CD4-positive, alpha-beta memory T cell (primary cell): ENCODE measurements around the gene FGF10. TPM values are rescaled to one million over a fixed set of nuclear protein-coding genes. Genes with fewer than 3 reads are reported as not detected.

Source experiments
- CTCF ChIA-PET: fragments of 350-600 bp; sonication (Branson Sonifier 250); formaldehyde crosslinking; loops from one replicate; lab custom pipeline; 2021; ENCODE audit warnings: inconsistent platforms; ENCODE audit not compliant: partially characterized antibody; lab: Charles Lee
- POLR2A ChIA-PET: fragments of 350-600 bp; sonication (Branson Sonifier 250); formaldehyde crosslinking; loops from one replicate; lab custom pipeline; 2021; ENCODE audit not compliant: partially characterized antibody; lab: Charles Lee
- DNase-seq, 5 donors: peaks; one replicate each; pipeline versions ENCODE4 v3.0.0 to v3.0.0-alpha.2; 2020 to 2022; ENCODE audit warnings: mixed read lengths in 1 of 5
- H3K27ac ChIP-seq: one replicate; pipeline ENCODE4 v1.7.0; 2013; ENCODE audit warnings: low read depth, low read length
- H3K27me3 ChIP-seq: 2 replicates; pipeline ENCODE4 v1.7.0; 2013; ENCODE audit warnings: mild to moderate bottlenecking, low read length, moderate library complexity; ENCODE audit not compliant: insufficient read depth
- H3K36me3 ChIP-seq: 2 replicates; pipeline ENCODE4 v1.7.0; 2013; ENCODE audit warnings: mild to moderate bottlenecking, low read length, moderate library complexity; ENCODE audit not compliant: insufficient read depth
- H3K4me1 ChIP-seq: 2 replicates; pipeline ENCODE4 v1.7.0; 2013; ENCODE audit warnings: mild to moderate bottlenecking, low read length, moderate library complexity; ENCODE audit not compliant: insufficient read depth
- H3K4me3 ChIP-seq, 2 donors: one replicate each; pipeline ENCODE4 v1.7.0; 2013; ENCODE audit warnings: low read length in 2 of 2, mild to moderate bottlenecking in 1 of 2
- H3K9me3 ChIP-seq, 2 donors: one replicate each; pipeline ENCODE4 v1.7.0; 2013; ENCODE audit warnings: low read length in 2 of 2, control low read depth in 1 of 2; ENCODE audit not compliant: control insufficient read depth in 1 of 2
- H3K27ac Mint-ChIP-seq, 7 donors: one replicate each; pipeline ENCODE4 v1.8.0; 2020 to 2021; ENCODE audit warnings: mixed read lengths in 7 of 7, mild to moderate bottlenecking in 6 of 7, inconsistent platforms in 3 of 7, moderate library complexity in 3 of 7
- H3K27me3 Mint-ChIP-seq, 2 donors: one replicate each; pipeline ENCODE4 v1.8.0; 2020 to 2021; ENCODE audit warnings: mixed read lengths in 2 of 2
- H3K36me3 Mint-ChIP-seq, 2 donors: one replicate each; pipeline ENCODE4 v1.8.0; 2020 to 2021; ENCODE audit warnings: mixed read lengths in 2 of 2, inconsistent platforms in 1 of 2, mild to moderate bottlenecking in 1 of 2
- H3K4me1 Mint-ChIP-seq, 4 donors: one replicate each; pipeline ENCODE4 v1.8.0; 2020 to 2021; ENCODE audit warnings: mixed read lengths in 4 of 4, mild to moderate bottlenecking in 1 of 4
- H3K4me3 Mint-ChIP-seq, 8 donors: one replicate each; pipeline ENCODE4 v1.8.0; 2020 to 2021; ENCODE audit warnings: mixed read lengths in 8 of 8, mild to moderate bottlenecking in 7 of 8, moderate library complexity in 6 of 8, inconsistent platforms in 3 of 8
- H3K9me3 Mint-ChIP-seq, 8 donors: one replicate each; pipeline ENCODE4 v1.8.0; 2020 to 2021; ENCODE audit warnings: mixed read lengths in 8 of 8, mild to moderate bottlenecking in 5 of 8, inconsistent platforms in 3 of 8, moderate library complexity in 1 of 8
- intact Hi-C: fragments of 100-400 bp; cut with micrococcal nuclease; formaldehyde crosslinking; loops from one replicate; pipeline ENCODE4 v1.15.1; 2023
- polyA plus RNA-seq, 2 donors: library from polyadenylated mRNA; unstranded; fragments of 300-500 nt; fragmentation: Illumina TruSeq; gene quantifications; one replicate each; pipeline ENCODE4 v1.2.3, GENCODE V29; 2021
- total RNA-seq, 2 experiments: library from RNA; stranded (reverse); gene quantifications; one replicate each; pipeline ENCODE4 v1.2.3, GENCODE V29; 2021

Gene FGF10
- total and polyA plus RNA-seq, 4 experiments from 2014 or later, result not detected

GRCh38 chr5:44382894-44383293, 6.3 kb downstream of the FGF10 start:
- DNase-seq, result no peak
- intact Hi-C loops, result no loop called here
- no peak overlapping the region for H3K27ac ChIP-seq
- H3K4me1 Mint-ChIP-seq, result peaks cover 0 to 1% (median 0%) of the 10 kb centered on the region in 4 donors
- H3K27me3 ChIP-seq, result no peaks in the 10 kb centered on the region
- peaks cover 0 to 17% (median 6%) of the 10 kb centered on the region in 8 donors for H3K9me3 Mint-ChIP-seq
- H3K4me3 Mint-ChIP-seq, result no peak overlapping the region
- ChIA-PET POLR2A (no interaction called here), CTCF (no interaction called here)
- no peak overlapping the region for H3K4me3 ChIP-seq
- H3K36me3 ChIP-seq, result no peaks in the 10 kb centered on the region
- H3K27me3 Mint-ChIP-seq, result peaks cover 9% of the 10 kb centered on the region in 2 donors
- H3K36me3 Mint-ChIP-seq, result no peaks in the 10 kb centered on the region
- H3K4me1 ChIP-seq, result no peaks in the 10 kb centered on the region
- no peaks in the 10 kb centered on the region for H3K9me3 ChIP-seq
- H3K27ac Mint-ChIP-seq, result no peak overlapping the region

GRCh38 chr5:44377057-44377456, 12.2 kb downstream of the FGF10 start:
- Histone ChIP-seq H3K27ac (no peak overlapping the region), H3K4me1 (no peaks in the 10 kb centered on the region), H3K36me3 (no peaks in the 10 kb centered on the region), H3K27me3 (no peaks in the 10 kb centered on the region), H3K9me3 (no peaks in the 10 kb centered on the region), H3K4me3 (no peak overlapping the region)
- no peaks in the 10 kb centered on the region for H3K36me3 Mint-ChIP-seq
- ChIA-PET CTCF (no interaction called here), POLR2A (no interaction called here)
- H3K27ac Mint-ChIP-seq, result no peak overlapping the region
- H3K27me3 Mint-ChIP-seq, result peaks cover 0 to 1% of the 10 kb centered on the region in 2 donors
- intact Hi-C loops, result no loop called here
- no peak for DNase-seq
- H3K4me1 Mint-ChIP-seq, result no peaks in the 10 kb centered on the region
- H3K9me3 Mint-ChIP-seq, result peaks cover 0 to 19% (median 10%) of the 10 kb centered on the region in 8 donors
- no peak overlapping the region for H3K4me3 Mint-ChIP-seq

GRCh38 chr5:44372028-44372427, 17.2 kb downstream of the FGF10 start:
- DNase-seq, result no peak
- Mint-ChIP-seq H3K36me3 (no peaks in the 10 kb centered on the region), H3K4me1 (no peaks in the 10 kb centered on the region), H3K27ac (no peak overlapping the region), H3K27me3 (no peaks in the 10 kb centered on the region), H3K9me3 (peaks cover 0 to 15% (median 7%) of the 10 kb centered on the region in 8 donors), H3K4me3 (no peak overlapping the region)
- Histone ChIP-seq H3K4me3 (no peak overlapping the region), H3K27me3 (no peaks in the 10 kb centered on the region), H3K4me1 (no peaks in the 10 kb centered on the region), H3K9me3 (no peaks in the 10 kb centered on the region), H3K27ac (no peak overlapping the region), H3K36me3 (no peaks in the 10 kb centered on the region)
- ChIA-PET POLR2A (no interaction called here), CTCF (no interaction called here)
- intact Hi-C loops, result no loop called here

GRCh38 chr5:44367203-44367602, 22.0 kb downstream of the FGF10 start:
- Histone ChIP-seq H3K36me3 (no peaks in the 10 kb centered on the region), H3K9me3 (no peaks in the 10 kb centered on the region), H3K27me3 (no peaks in the 10 kb centered on the region), H3K4me1 (no peaks in the 10 kb centered on the region), H3K4me3 (no peak overlapping the region), H3K27ac (no peak overlapping the region)
- intact Hi-C loops, result no loop called here
- Mint-ChIP-seq H3K27ac (no peak overlapping the region), H3K27me3 (no peaks in the 10 kb centered on the region), H3K4me1 (no peaks in the 10 kb centered on the region), H3K4me3 (no peak overlapping the region), H3K9me3 (peaks cover 0 to 7% (median 1%) of the 10 kb centered on the region in 8 donors), H3K36me3 (no peaks in the 10 kb centered on the region)
- ChIA-PET CTCF (no interaction called here), POLR2A (no interaction called here)
- no peak for DNase-seq

- H3K27me3 ChIP-seq, result no peaks in the 10 kb centered on the region
- H3K4me3 Mint-ChIP-seq, result no peak overlapping the region
- H3K27ac ChIP-seq, result no peak overlapping the region
- DNase-seq, result no peak
- intact Hi-C loops, result no loop called here
- no peaks in the 10 kb centered on the region for H3K36me3 Mint-ChIP-seq
- no peak overlapping the region for H3K4me3 ChIP-seq
- H3K36me3 ChIP-seq, result no peaks in the 10 kb centered on the region
- H3K27me3 Mint-ChIP-seq, result no peaks in the 10 kb centered on the region
- H3K4me1 Mint-ChIP-seq, result no peaks in the 10 kb centered on the region
- H3K9me3 Mint-ChIP-seq, result peaks cover 0 to 7% (median 2%) of the 10 kb centered on the region in 8 donors
- ChIA-PET POLR2A (no interaction called here), CTCF (no interaction called here)
- H3K27ac Mint-ChIP-seq, result no peak overlapping the region
- H3K4me1 ChIP-seq, result no peaks in the 10 kb centered on the region
- H3K9me3 ChIP-seq, result no peaks in the 10 kb centered on the region
Measured at GRCh38 chr5:44365345-44365744, 23.9 kb downstream of the FGF10 start.

- no peaks in the 10 kb centered on the region for H3K4me1 Mint-ChIP-seq
- H3K36me3 ChIP-seq, result no peaks in the 10 kb centered on the region
- no peak overlapping the region for H3K4me3 Mint-ChIP-seq
- H3K9me3 Mint-ChIP-seq, result peaks cover 0 to 7% (median 1%) of the 10 kb centered on the region in 8 donors
- H3K27me3 ChIP-seq, result no peaks in the 10 kb centered on the region
- CTCF ChIA-PET, result no interaction called here
- H3K4me3 ChIP-seq, result no peak overlapping the region
- no peak overlapping the region for H3K27ac ChIP-seq
- intact Hi-C loops, result no loop called here
- no peaks in the 10 kb centered on the region for H3K27me3 Mint-ChIP-seq
- H3K9me3 ChIP-seq, result no peaks in the 10 kb centered on the region
- H3K4me1 ChIP-seq, result no peaks in the 10 kb centered on the region
- H3K27ac Mint-ChIP-seq, result no peak overlapping the region
- POLR2A ChIA-PET, result no interaction called here
- no peaks in the 10 kb centered on the region for H3K36me3 Mint-ChIP-seq
- no peak for DNase-seq
Measured at GRCh38 chr5:44364097-44364496, 25.1 kb downstream of the FGF10 start.

GRCh38 chr5:44361342-44362001, 27.7 kb downstream of the FGF10 start:
- H3K4me1 ChIP-seq, result no peaks in the 10 kb centered on the region
- POLR2A ChIA-PET, result no interaction called here
- H3K36me3 Mint-ChIP-seq, result no peaks in the 10 kb centered on the region
- H3K27ac ChIP-seq, result no peak overlapping the region
- no peaks in the 10 kb centered on the region for H3K27me3 ChIP-seq
- H3K4me1 Mint-ChIP-seq, result no peaks in the 10 kb centered on the region
- H3K4me3 Mint-ChIP-seq, result no peak overlapping the region
- CTCF ChIA-PET, result no interaction called here
- no peaks in the 10 kb centered on the region for H3K36me3 ChIP-seq
- H3K9me3 ChIP-seq, result no peaks in the 10 kb centered on the region
- H3K27ac Mint-ChIP-seq, result no peak overlapping the region
- H3K4me3 ChIP-seq, result no peak overlapping the region
- intact Hi-C loops, result no loop called here
- peaks cover 0 to 7% (median 2%) of the 10 kb centered on the region in 8 donors for H3K9me3 Mint-ChIP-seq
- DNase-seq, result no peak
- H3K27me3 Mint-ChIP-seq, result no peaks in the 10 kb centered on the region
